GM12891 (cell line): ENCODE measurements around the gene TNFRSF1B.
"Not testable (repeated sequence)": the region's sequence is repeated elsewhere in the genome, so short reads cannot be mapped to it uniquely, and the experiment has no call there.

Experiments
- POLR2A ChIP-seq: IDR thresholded peaks from 2 replicates; pipeline ENCODE4 v1.6.1; 2011; ENCODE audit warnings: low read depth, low read length, control low read depth
- POLR2AphosphoS5 ChIP-seq: IDR thresholded peaks from 2 replicates; pipeline ENCODE4 v1.6.1; 2011; ENCODE audit warnings: low read depth, low read length, control low read depth
- POU2F2 ChIP-seq: IDR thresholded peaks from 2 replicates; pipeline ENCODE4 v1.6.1; 2011; ENCODE audit warnings: low read depth, mild to moderate bottlenecking, control low read depth, low read length, moderate library complexity
- SPI1 ChIP-seq: IDR thresholded peaks from 2 replicates; pipeline ENCODE4 v1.6.1; 2011; ENCODE audit warnings: low read depth, low read length, control low read depth
- TAF1 ChIP-seq: IDR thresholded peaks from 2 replicates; pipeline ENCODE4 v1.6.1; 2011; ENCODE audit warnings: low read depth, low read length, control low read depth

GRCh38 chr1:12224092-12224491, 57.3 kb downstream of the TNFRSF1B start:
- not testable (repeated sequence) for TF ChIP-seq POLR2AphosphoS5, POLR2A, TAF1, POU2F2, SPI1
